Measurements from ENCODE around the gene HDAC7.

HDAC7 gene

GRCh38 chr12:47785887-47786661, 33.6 kb downstream of the HDAC7 start:
- Histone ChIP-seq H3K79me2 (ENCODE audit: insufficient read depth, low read length) (no peaks in the 10 kb centered on the region), H3K36me3 (ENCODE audit: insufficient read depth, low read length) (peaks cover 91% of the 10 kb centered on the region)

GRCh38 chr12:47785036-47785886, 34.4 kb downstream of the HDAC7 start:
- no peaks in the 10 kb centered on the region for H3K9me2 ChIP-seq (replicated peaks; ENCODE audit: low read depth, low read length)
- no peak overlapping the region for H2AFZ ChIP-seq (ENCODE audit: low read length)
- H3K4me1 ChIP-seq (ENCODE audit: insufficient read depth, low read length, poor library complexity, severe bottlenecking) = no peaks in the 10 kb centered on the region
- H3K9ac ChIP-seq (ENCODE audit: low read depth, low read length, poor library complexity, severe bottlenecking) = no peak overlapping the region
- no peaks in the 10 kb centered on the region for H3F3A ChIP-seq (ENCODE audit: low read depth)
- no peaks in the 10 kb centered on the region for H3K79me2 ChIP-seq (ENCODE audit: insufficient read depth, low read length)
- H4K20me1 ChIP-seq (ENCODE audit: insufficient read depth, low read length, poor library complexity, severe bottlenecking) = no peaks in the 10 kb centered on the region
- H3K4me3 ChIP-seq (ENCODE audit: low read length, poor library complexity, severe bottlenecking) = no peak overlapping the region
- no peak overlapping the region for H3K4me2 ChIP-seq (ENCODE audit: low read depth, low read length, poor library complexity, severe bottlenecking)
- H3K9me3 ChIP-seq (ENCODE audit: insufficient read depth, low read depth, low read length) = no peaks in the 10 kb centered on the region
- no peak for TF ChIP-seq EZH2phosphoT487 (IDR thresholded peaks at IDR 0.05; ENCODE audit: borderline replicate concordance)
- no peak for TF ChIP-seq CTCF (conservative IDR thresholded peaks at IDR 0.05; ENCODE audit: low read length)
- H3K27me3 ChIP-seq (ENCODE audit: insufficient read depth, low read length, poor library complexity, severe bottlenecking) = no peaks in the 10 kb centered on the region
- peaks cover 83% of the 10 kb centered on the region for H3K36me3 ChIP-seq (ENCODE audit: insufficient read depth, low read length)

More at GRCh38 chr12:47785887-47786661, 33.6 kb downstream of the HDAC7 start:
- TF ChIP-seq EZH2phosphoT487 (IDR thresholded peaks at IDR 0.05; ENCODE audit: borderline replicate concordance) (no peak), CTCF (conservative IDR thresholded peaks at IDR 0.05; ENCODE audit: low read length) (no peak)
- Histone ChIP-seq H3K9me3 (ENCODE audit: insufficient read depth, low read depth, low read length) (no peaks in the 10 kb centered on the region), H3K9me2 (replicated peaks; ENCODE audit: low read depth, low read length) (no peaks in the 10 kb centered on the region), H3K27me3 (ENCODE audit: insufficient read depth, low read length, poor library complexity, severe bottlenecking) (no peaks in the 10 kb centered on the region), H2AFZ (ENCODE audit: low read length) (no peak overlapping the region), H3K4me2 (ENCODE audit: low read depth, low read length, poor library complexity, severe bottlenecking) (no peak overlapping the region), H3K4me1 (ENCODE audit: insufficient read depth, low read length, poor library complexity, severe bottlenecking) (no peaks in the 10 kb centered on the region), H3K9ac (ENCODE audit: low read depth, low read length, poor library complexity, severe bottlenecking) (no peak overlapping the region), H3K4me3 (ENCODE audit: low read length, poor library complexity, severe bottlenecking) (no peak overlapping the region), H4K20me1 (ENCODE audit: insufficient read depth, low read length, poor library complexity, severe bottlenecking) (no peaks in the 10 kb centered on the region), H3F3A (ENCODE audit: low read depth) (no peaks in the 10 kb centered on the region)

GRCh38 chr12:47783821-47784819, 35.6 kb downstream of the HDAC7 start:
- Histone ChIP-seq H3K27me3 (ENCODE audit: insufficient read depth, low read length, poor library complexity, severe bottlenecking) (no peaks in the 10 kb centered on the region), H3K36me3 (ENCODE audit: insufficient read depth, low read length) (peaks cover 72% of the 10 kb centered on the region), H3K4me1 (ENCODE audit: insufficient read depth, low read length, poor library complexity, severe bottlenecking) (no peaks in the 10 kb centered on the region), H3K9ac (ENCODE audit: low read depth, low read length, poor library complexity, severe bottlenecking) (no peak overlapping the region), H3K4me2 (ENCODE audit: low read depth, low read length, poor library complexity, severe bottlenecking) (no peak overlapping the region), H3F3A (ENCODE audit: low read depth) (no peaks in the 10 kb centered on the region), H4K20me1 (ENCODE audit: insufficient read depth, low read length, poor library complexity, severe bottlenecking) (peaks cover under 1% of the 10 kb centered on the region), H3K4me3 (ENCODE audit: low read length, poor library complexity, severe bottlenecking) (no peak overlapping the region), H3K9me3 (ENCODE audit: insufficient read depth, low read depth, low read length) (no peaks in the 10 kb centered on the region), H2AFZ (ENCODE audit: low read length) (no peak overlapping the region), H3K79me2 (ENCODE audit: insufficient read depth, low read length) (no peaks in the 10 kb centered on the region), H3K9me2 (replicated peaks; ENCODE audit: low read depth, low read length) (no peaks in the 10 kb centered on the region)
- TF ChIP-seq CTCF (conservative IDR thresholded peaks at IDR 0.05; ENCODE audit: low read length) = no peak
- TF ChIP-seq EZH2phosphoT487 (IDR thresholded peaks at IDR 0.05; ENCODE audit: borderline replicate concordance) = no peak
